ENCODE measurements around the gene RNLS. TPM values are rescaled to one million over a fixed set of nuclear protein-coding genes. Genes with fewer than 3 reads are reported as not detected.
A peak's percentile ranks its signal among the peaks of the same experiment; 100 is the strongest.

The RNLS gene
- total and polyA plus RNA-seq, 8 donors, result 2.5 to 6.4 (median 5.9) TPM

DNA sequence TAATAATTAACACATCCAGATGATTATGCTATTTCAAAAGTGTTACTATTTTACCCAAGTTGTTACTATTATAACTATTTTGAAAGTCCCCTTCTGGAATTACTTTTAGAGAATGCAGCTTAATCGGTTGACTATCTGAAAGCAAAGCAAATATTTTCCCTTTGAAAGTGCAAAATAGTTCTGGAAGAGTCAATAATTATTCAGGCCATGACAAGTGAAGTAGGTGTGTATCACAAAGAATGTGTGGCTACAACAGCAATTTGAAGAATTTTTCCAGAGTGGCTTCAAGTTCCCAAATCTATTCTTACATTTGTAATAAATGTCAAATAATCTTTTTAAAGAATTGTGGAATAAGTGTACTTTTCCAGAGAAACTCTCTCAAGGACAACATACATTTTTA is 42.8 kb downstream of the RNLS start:
- H3K4me3 ChIP-seq, result no peak overlapping the region
- ATAC-seq (peak in 3 of 4 donors; percentile 32 to 67 (median 49)), FAIRE-seq (no peak), DNase-seq (no peak)
- no peaks in the 10 kb centered on the region for H3K27me3 ChIP-seq
- H3K36me3 ChIP-seq, result no peaks in the 10 kb centered on the region
- H3K27ac ChIP-seq, result peak overlapping the region in 1 of 4 donors; percentile 0
- TF ChIP-seq, protein P1, sequence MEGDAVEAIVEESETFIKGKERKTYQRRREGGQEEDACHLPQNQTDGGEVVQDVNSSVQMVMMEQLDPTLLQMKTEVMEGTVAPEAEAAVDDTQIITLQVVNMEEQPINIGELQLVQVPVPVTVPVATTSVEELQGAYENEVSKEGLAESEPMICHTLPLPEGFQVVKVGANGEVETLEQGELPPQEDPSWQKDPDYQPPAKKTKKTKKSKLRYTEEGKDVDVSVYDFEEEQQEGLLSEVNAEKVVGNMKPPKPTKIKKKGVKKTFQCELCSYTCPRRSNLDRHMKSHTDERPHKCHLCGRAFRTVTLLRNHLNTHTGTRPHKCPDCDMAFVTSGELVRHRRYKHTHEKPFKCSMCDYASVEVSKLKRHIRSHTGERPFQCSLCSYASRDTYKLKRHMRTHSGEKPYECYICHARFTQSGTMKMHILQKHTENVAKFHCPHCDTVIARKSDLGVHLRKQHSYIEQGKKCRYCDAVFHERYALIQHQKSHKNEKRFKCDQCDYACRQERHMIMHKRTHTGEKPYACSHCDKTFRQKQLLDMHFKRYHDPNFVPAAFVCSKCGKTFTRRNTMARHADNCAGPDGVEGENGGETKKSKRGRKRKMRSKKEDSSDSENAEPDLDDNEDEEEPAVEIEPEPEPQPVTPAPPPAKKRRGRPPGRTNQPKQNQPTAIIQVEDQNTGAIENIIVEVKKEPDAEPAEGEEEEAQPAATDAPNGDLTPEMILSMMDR (IDR thresholded peaks at IDR 0.05), result no peak
- intact Hi-C loops (cut with DNase I), result no loop called here
- no peaks in the 10 kb centered on the region for H3K9me3 ChIP-seq
- 8 to 11% methylated on average over 1 of the region's 1 CpG for WGBS, 2 donors
- peaks cover 4 to 20% (median 17%) of the 10 kb centered on the region in 3 donors for H3K4me1 ChIP-seq

DNA sequence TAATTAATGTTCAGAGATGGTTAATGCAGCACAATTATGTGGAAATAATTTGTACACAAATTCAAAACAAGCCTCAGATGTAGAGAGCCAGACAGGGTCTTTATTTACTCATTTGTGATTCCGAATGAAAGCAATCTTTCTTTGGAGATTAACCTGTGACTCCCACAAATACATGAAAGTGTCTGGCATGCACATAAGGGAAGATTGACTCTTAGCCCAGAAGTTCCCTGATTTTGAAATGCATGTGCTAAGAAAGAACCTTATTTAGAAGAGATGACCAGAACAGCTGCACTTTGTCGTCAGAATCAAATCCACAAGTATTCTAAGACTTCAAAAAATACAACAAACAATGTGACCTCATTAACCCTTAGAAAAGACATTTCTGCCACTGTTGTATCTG is 45.1 kb downstream of the RNLS start:
- Histone ChIP-seq H3K36me3 (no peaks in the 10 kb centered on the region), H3K27ac (no peak overlapping the region), H3K9me3 (no peaks in the 10 kb centered on the region), H3K27me3 (no peaks in the 10 kb centered on the region), H3K4me3 (no peak overlapping the region), H3K4me1 (peaks cover 4 to 20% (median 17%) of the 10 kb centered on the region in 3 donors)
- DNase-seq, result no peak
- intact Hi-C loops (cut with DNase I), result no loop called here
- FAIRE-seq, result no peak
- TF ChIP-seq, protein P1 (IDR thresholded peaks at IDR 0.05), result no peak
- ATAC-seq, result peak in 2 of 4 donors; percentile 18 to 29
- WGBS, 2 donors, result 28 to 46% methylated on average over 2 of the region's 2 CpGs

DNA sequence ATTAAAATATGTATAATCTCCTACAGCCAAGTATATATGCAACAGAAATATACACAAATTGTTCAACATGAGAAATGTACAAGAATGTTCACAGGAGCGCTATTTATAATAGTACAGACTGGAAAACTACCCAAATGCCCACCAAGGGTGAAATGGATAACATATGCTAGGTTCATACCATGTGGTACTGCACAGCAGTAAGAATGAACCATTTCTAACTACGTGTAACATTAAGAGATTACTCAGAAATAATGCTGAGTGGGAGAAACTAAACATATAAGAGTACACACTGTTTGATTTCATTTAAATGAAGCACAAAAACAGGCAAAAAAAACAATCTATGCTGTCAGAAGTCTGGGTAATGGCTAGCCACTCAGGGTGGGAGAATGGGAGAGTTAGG is 45.8 kb downstream of the RNLS start:
- H3K27ac ChIP-seq, result no peak overlapping the region

DNA sequence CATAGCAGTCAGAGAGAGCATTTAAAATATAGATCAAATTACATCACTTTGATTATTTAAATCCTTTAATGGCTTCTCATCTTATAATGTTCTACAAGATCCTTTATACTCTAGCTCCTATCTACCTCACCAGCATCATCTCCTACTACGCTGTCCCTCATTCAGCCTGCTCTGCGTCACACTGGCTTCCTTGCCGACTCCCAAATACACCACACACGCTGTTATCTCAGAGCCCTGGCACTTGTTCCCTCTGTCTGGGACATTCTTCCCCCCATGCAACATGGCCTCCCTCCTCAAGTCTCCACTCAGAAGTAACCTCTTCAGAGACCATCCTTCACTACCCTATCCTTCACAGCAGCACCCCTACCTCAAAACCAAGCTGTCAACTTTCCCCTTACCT is 46.7 kb downstream of the RNLS start:
- H3K27ac ChIP-seq, result no peak overlapping the region

More for the DNA sequence above, 45.8 kb downstream of the RNLS start:
- TF ChIP-seq, protein P1 (IDR thresholded peaks at IDR 0.05), result no peak
- H3K27me3 ChIP-seq, result no peaks in the 10 kb centered on the region
- WGBS, 2 donors, result 86 to 93% methylated on average over 2 of the region's 2 CpGs
- H3K4me3 ChIP-seq, result no peak overlapping the region
- H3K36me3 ChIP-seq, result no peaks in the 10 kb centered on the region
- H3K4me1 ChIP-seq, result peaks cover 4 to 20% (median 17%) of the 10 kb centered on the region in 3 donors
- intact Hi-C loops (cut with DNase I), result no loop called here
- no peak for ATAC-seq
- no peak for DNase-seq
- FAIRE-seq, result no peak
- no peaks in the 10 kb centered on the region for H3K9me3 ChIP-seq

DNA sequence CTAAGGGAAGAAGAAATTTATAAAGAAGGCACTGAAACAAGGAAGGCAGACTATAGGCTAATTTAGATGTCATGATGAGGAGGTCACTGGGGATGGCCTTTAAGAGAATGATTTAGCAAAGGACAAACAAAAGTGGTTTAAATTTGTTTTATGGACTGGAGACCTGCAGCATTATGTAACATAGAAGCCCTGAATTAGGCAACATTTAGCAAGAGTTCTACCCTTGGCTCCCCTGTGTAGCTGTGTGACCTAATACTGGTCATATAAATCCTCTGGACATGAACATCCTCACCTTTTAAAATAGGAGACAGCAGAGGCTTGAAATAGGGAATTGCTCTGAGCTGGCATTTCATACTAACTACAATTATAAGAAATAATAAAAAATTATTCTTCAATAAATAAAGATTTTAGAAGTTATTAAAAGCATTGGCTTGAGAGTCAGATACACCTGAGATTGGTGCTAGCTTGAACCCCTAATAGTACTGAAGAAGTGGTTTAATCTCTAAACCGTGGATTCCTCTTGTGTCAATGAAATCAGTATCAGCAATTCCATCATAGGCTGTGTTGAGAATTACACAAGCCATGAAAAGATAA is 48.9 kb downstream of the RNLS start:
- peaks cover 0 to 6% (median 0%) of the 10 kb centered on the region in 3 donors for H3K4me1 ChIP-seq
- WGBS, 2 donors, result 51 to 68% methylated on average over 1 of the region's 1 CpG
- no peak overlapping the region for H3K27ac ChIP-seq
- FAIRE-seq (no peak), DNase-seq (no peak), ATAC-seq (no peak)
- H3K36me3 ChIP-seq, result no peaks in the 10 kb centered on the region
- H3K9me3 ChIP-seq, result no peaks in the 10 kb centered on the region
- TF ChIP-seq, protein P1 (IDR thresholded peaks at IDR 0.05), result no peak
- intact Hi-C loops (cut with DNase I), result no loop called here
- no peak overlapping the region for H3K4me3 ChIP-seq
- no peaks in the 10 kb centered on the region for H3K27me3 ChIP-seq

More for the DNA sequence above, 46.7 kb downstream of the RNLS start:
- no peak for ATAC-seq
- no peak for FAIRE-seq
- 89 to 95% methylated on average over 4 of the region's 4 CpGs for WGBS, 2 donors
- no peaks in the 10 kb centered on the region for H3K9me3 ChIP-seq
- no peaks in the 10 kb centered on the region for H3K36me3 ChIP-seq
- no peaks in the 10 kb centered on the region for H3K27me3 ChIP-seq
- intact Hi-C loops (cut with DNase I), result no loop called here
- TF ChIP-seq, protein P1 (IDR thresholded peaks at IDR 0.05), result no peak
- DNase-seq, result no peak
- H3K4me3 ChIP-seq, result no peak overlapping the region
- peaks cover 4 to 20% (median 17%) of the 10 kb centered on the region in 3 donors for H3K4me1 ChIP-seq
